H1 (cell line): ENCODE results near the gene PIP5K1B. TPM values are rescaled to one million over a fixed set of nuclear protein-coding genes. Genes with fewer than 3 reads are reported as not detected.

Experiments
- CTCF ChIA-PET: fragments of 300-600 bp; sonication (Branson Sonifier 250); formaldehyde crosslinking; loops from one replicate; lab custom pipeline; 2021; ENCODE audit not compliant: partially characterized antibody; lab: Charles Lee
- POLR2A ChIA-PET: fragments of 300-600 bp; sonication (Branson Sonifier 250); formaldehyde crosslinking; loops from one replicate; lab custom pipeline; 2021; ENCODE audit warnings: inconsistent platforms; ENCODE audit not compliant: partially characterized antibody; lab: Charles Lee
- DNase-seq, 2 experiments: peaks; one replicate each; pipeline versions ENCODE4 v3.0.0 to v3.0.0-alpha.2; 2010 to 2022; ENCODE audit warnings: low spot score in 2 of 2, low read depth in 1 of 2, mixed read lengths in 1 of 2
- FAIRE-seq: peaks from 2 replicates; lab custom pipeline; 2011; peaks lifted over from hg19 to GRCh38; lab: Jason Lieb, UNC
- H2AFZ ChIP-seq: 2 replicates; pipeline ENCODE4 v1.8.1; 2012; ENCODE audit warnings: low read length, inconsistent platforms
- H2AK5ac ChIP-seq: 2 replicates; pipeline ENCODE4 v1.6.1; 2013; ENCODE audit warnings: low read depth, low read length
- H2BK120ac ChIP-seq: replicated peaks from 2 replicates; pipeline ENCODE3; 2013; ENCODE audit warnings: low read depth, low read length, inconsistent platforms
- H2BK12ac ChIP-seq: 2 replicates; pipeline ENCODE4 v1.6.1; 2013; ENCODE audit warnings: low read depth, low read length
- H2BK15ac ChIP-seq: 2 replicates; pipeline ENCODE4 v1.6.1; 2013; ENCODE audit warnings: low read length
- H2BK20ac ChIP-seq: 2 replicates; pipeline ENCODE4 v1.6.1; 2013; ENCODE audit warnings: low read length
- H2BK5ac ChIP-seq: 2 replicates; pipeline ENCODE4 v1.6.1; 2013; ENCODE audit warnings: low read depth, low read length
- H3K14ac ChIP-seq: 2 replicates; pipeline ENCODE4 v1.6.1; 2013; ENCODE audit warnings: inconsistent platforms; ENCODE audit not compliant: insufficient read length
- H3K18ac ChIP-seq: 2 replicates; pipeline ENCODE4 v1.6.1; 2013; ENCODE audit warnings: low read length; ENCODE audit errors: extremely low read depth
- H3K23ac ChIP-seq: 2 replicates; pipeline ENCODE4 v1.6.1; 2013; ENCODE audit warnings: inconsistent platforms; ENCODE audit not compliant: insufficient read length
- H3K23me2 ChIP-seq: 2 replicates; pipeline ENCODE4 v1.6.1; 2013; ENCODE audit warnings: low read depth, low read length
- H3K27ac ChIP-seq: 2 replicates; pipeline ENCODE4 v1.6.1; 2011; ENCODE audit warnings: low read depth, low read length, inconsistent platforms
- H3K27me3 ChIP-seq, 4 experiments: replicated peaks in 1 of 4; 1 replicate in 1 of 4; 2 replicates in 3 of 4; pipeline versions ENCODE4 v1.6.1 to v1.8.1; 2011 to 2013; ENCODE audit warnings: low read length in 3 of 4, mild to moderate bottlenecking in 3 of 4, inconsistent platforms in 2 of 4, mixed read lengths in 2 of 4, moderate library complexity in 1 of 4; ENCODE audit not compliant: control insufficient read depth in 3 of 4, insufficient read depth in 3 of 4; ENCODE audit errors: extremely low read depth in 1 of 4
- H3K36me3 ChIP-seq, 4 experiments: 2 replicates each; pipeline versions ENCODE4 v1.6.1 to v1.8.1; 2011 to 2013; ENCODE audit warnings: mild to moderate bottlenecking in 4 of 4, low read length in 3 of 4, moderate library complexity in 2 of 4, control low read depth in 1 of 4, inconsistent platforms in 1 of 4; ENCODE audit not compliant: insufficient read depth in 4 of 4, control insufficient read depth in 2 of 4
- H3K4ac ChIP-seq: replicated peaks from 2 replicates; pipeline ENCODE3; 2013; ENCODE audit warnings: low read length, low read depth, mixed read lengths, inconsistent platforms; ENCODE audit not compliant: insufficient read length
- H3K4me1 ChIP-seq, 4 experiments: replicated peaks in 1 of 4; 1 replicate in 1 of 4; 2 replicates in 3 of 4; pipeline versions ENCODE4 v1.6.1 to v1.8.1; 2011 to 2013; ENCODE audit warnings: low read length in 3 of 4, inconsistent platforms in 2 of 4, mixed read lengths in 1 of 4; ENCODE audit not compliant: insufficient read depth in 4 of 4, control insufficient read depth in 3 of 4
- H3K4me2 ChIP-seq, 2 experiments: 2 replicates each; pipeline versions ENCODE4 v1.6.1 to v1.8.1; 2011 to 2013; ENCODE audit warnings: low read depth in 2 of 2, low read length in 2 of 2, control low read depth in 1 of 2, inconsistent platforms in 1 of 2, mild to moderate bottlenecking in 1 of 2; ENCODE audit not compliant: insufficient read depth in 1 of 2
- H3K4me3 ChIP-seq, 4 experiments: fragments of 200-600, 300-600 bp in 1 of 4; sonication (generic), shearing (Covaris generic), sonication (Bioruptor Twin) in 1 of 4; 2 replicates each; pipeline versions ENCODE4 v1.5.1 to v1.8.1; 2011 to 2016; ENCODE audit warnings: low read length in 4 of 4, low read depth in 3 of 4, control low read depth in 2 of 4, inconsistent platforms in 2 of 4, mild to moderate bottlenecking in 2 of 4, mixed read lengths in 1 of 4, moderate library complexity in 1 of 4; ENCODE audit not compliant: insufficient read depth in 2 of 4; ENCODE audit errors: extremely low read depth in 1 of 4
- H3K56ac ChIP-seq: replicated peaks from 2 replicates; pipeline ENCODE3; 2013; ENCODE audit warnings: low read depth, mild to moderate bottlenecking, mixed read lengths, low read length, inconsistent platforms; ENCODE audit not compliant: insufficient read length
- H3K79me1 ChIP-seq: 2 replicates; pipeline ENCODE4 v1.6.1; 2013; ENCODE audit warnings: low read depth, low read length, control low read depth
- H3K79me2 ChIP-seq, 2 experiments: 2 replicates each; pipeline versions ENCODE4 v1.6.1 to v1.8.1; 2012 to 2013; ENCODE audit warnings: low read length in 2 of 2, mild to moderate bottlenecking in 2 of 2, inconsistent platforms in 1 of 2; ENCODE audit not compliant: insufficient read depth in 2 of 2, control insufficient read depth in 1 of 2
- H3K9ac ChIP-seq, 4 experiments: replicated peaks in 1 of 4; 1 replicate in 1 of 4; 2 replicates in 3 of 4; pipeline versions ENCODE4 v1.6.1 to v1.8.1; 2011 to 2013; ENCODE audit warnings: low read depth in 3 of 4, low read length in 3 of 4, control low read depth in 2 of 4, mild to moderate bottlenecking in 2 of 4, moderate library complexity in 2 of 4, inconsistent platforms in 1 of 4; ENCODE audit errors: extremely low read depth in 1 of 4
- H3K9me3 ChIP-seq, 2 experiments: 2 replicates each; pipeline versions ENCODE4 v1.6.1 to v1.8.1; 2012 to 2013; ENCODE audit warnings: mild to moderate bottlenecking in 2 of 2, moderate library complexity in 2 of 2, control low read depth in 1 of 2, inconsistent platforms in 1 of 2, low read depth in 1 of 2, low read length in 1 of 2, mixed read lengths in 1 of 2; ENCODE audit not compliant: insufficient read depth in 2 of 2
- H4K20me1 ChIP-seq, 2 experiments: replicated peaks in 1 of 2; 2 replicates each; pipeline versions ENCODE3 to v1.8.1; 2011 to 2013; ENCODE audit warnings: inconsistent platforms in 2 of 2, low read length in 2 of 2, mild to moderate bottlenecking in 1 of 2; ENCODE audit not compliant: insufficient read depth in 2 of 2, control insufficient read depth in 1 of 2
- H4K5ac ChIP-seq: 2 replicates; pipeline ENCODE4 v1.6.1; 2013; ENCODE audit warnings: low read length, low read depth, mixed read lengths, inconsistent platforms; ENCODE audit not compliant: insufficient read length
- H4K8ac ChIP-seq: 2 replicates; pipeline ENCODE4 v1.8.0; 2013; ENCODE audit warnings: mild to moderate bottlenecking, moderate library complexity, low read length, inconsistent platforms; ENCODE audit not compliant: insufficient read depth; ENCODE audit errors: extremely low read depth
- H4K91ac ChIP-seq: replicated peaks from 2 replicates; pipeline ENCODE3; 2013; ENCODE audit warnings: low read length, mixed read lengths, inconsistent platforms; ENCODE audit not compliant: insufficient read length
- MAX ChIP-seq: IDR thresholded peaks from 2 replicates; pipeline ENCODE4 v1.6.1; 2012; ENCODE audit warnings: inconsistent platforms
- USF2 ChIP-seq: IDR thresholded peaks from 2 replicates; pipeline ENCODE4 v1.6.1; 2011; ENCODE audit warnings: low read length, improper control_type of control experiment
- WGBS, 2 experiments: shearing (Covaris generic) in 1 of 2; methylation state at CpG; one replicate each; pipeline versions ENCODE4 v1.1.6 to v1.1.7; 2013 to 2015; ENCODE audit warnings: low lambda C conversion rate in 2 of 2, mixed read lengths in 2 of 2, inconsistent platforms in 1 of 2, low coverage in 1 of 2, missing lambda C conversion rate in 1 of 2; ENCODE audit not compliant: insufficient replicate concordance in 2 of 2, insufficient coverage in 1 of 2, insufficient read length in 1 of 2; ENCODE audit errors: extremely low coverage in 1 of 2, missing lambda C conversion rate in 1 of 2; 5-methylcytosine and 5-hydroxymethylcytosine counted together
- polyA plus RNA-seq, 7 experiments: library from polyadenylated mRNA; depleted of rRNA in 3 of 7; stranded (reverse) in 5 of 7; unstranded in 2 of 7; fragments of >200 nt in 5 of 7; fragments of 200-250 nt in 2 of 7; gene quantifications; 1 replicate in 5 of 7; 2 replicates in 1 of 7; 4 replicates in 1 of 7; pipeline versions ENCODE4 v1.2.1 to v1.2.3, GENCODE V29; 2011 to 2013; ENCODE audit warnings: missing spikeins in 2 of 7, mixed read lengths in 2 of 7
- total RNA-seq: library from RNA; stranded (reverse); fragmentation: NEBNext Ultra II Directional; extraction: Animal tissue kit (Norgen Biotek cat#: 25700); gene quantifications from 2 replicates; pipeline ENCODE4 v1.2.1, GENCODE V29; 2021
- TF ChIP-seq, protein P1 (sequence below): IDR thresholded peaks from 2 replicates; pipeline ENCODE4 v1.6.1; 2012; ENCODE audit warnings: inconsistent platforms

PIP5K1B gene
- total and polyA plus RNA-seq, 2 of the 8 experiments (the other 6 are each of a cell fraction or from before 2014, with no cell fraction given) = 4.7 to 7.7 TPM

DNA sequence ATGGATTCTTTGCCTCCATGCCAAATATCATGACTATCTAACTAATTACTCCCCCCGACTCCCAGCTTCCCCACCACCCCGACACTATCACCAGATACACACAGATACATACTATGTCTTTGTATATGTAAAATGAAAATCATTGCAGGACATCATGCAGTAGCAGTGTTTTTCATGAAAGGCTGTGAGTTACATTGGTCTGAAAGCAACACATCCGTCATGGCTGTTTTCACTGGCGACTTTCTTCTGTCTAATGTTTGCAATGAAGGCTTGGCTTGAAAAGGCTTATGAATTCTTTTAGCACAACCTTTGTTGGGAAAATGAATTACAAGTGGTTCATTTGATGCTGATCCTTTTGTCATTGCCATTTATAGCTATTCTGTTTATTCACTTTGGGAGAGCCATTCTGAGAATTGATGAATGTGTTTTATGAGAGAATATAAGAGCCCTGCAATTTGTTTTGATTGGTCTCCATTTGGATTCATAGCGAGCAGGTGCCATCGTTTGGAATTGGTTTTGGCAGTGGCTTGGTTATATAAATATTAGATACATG, 103.4 kb downstream of the PIP5K1B start:
- no peaks in the 10 kb centered on the region for H3K9me3 ChIP-seq
- no peak overlapping the region for H3K18ac ChIP-seq
- no peak for FAIRE-seq

More for the DNA sequence above, 103.4 kb downstream of the PIP5K1B start:
- Histone ChIP-seq H3K4me1 (no peaks in the 10 kb centered on the region), H4K5ac (no peak overlapping the region), H3K27ac (no peak overlapping the region), H3K4ac (no peak overlapping the region), H3K79me2 (no peaks in the 10 kb centered on the region), H3K4me3 (no peak overlapping the region), H2BK12ac (no peak overlapping the region), H2AFZ (no peak overlapping the region), H3K79me1 (no peaks in the 10 kb centered on the region), H4K20me1 (no peaks in the 10 kb centered on the region), H2BK15ac (no peak overlapping the region), H2BK120ac (no peak overlapping the region), H3K23me2 (no peaks in the 10 kb centered on the region), H3K27me3 (peaks cover 0 to 3% (median 0%) of the 10 kb centered on the region in 4 experiments; a peak in 1 of 7 replicates), H3K36me3 (no peaks in the 10 kb centered on the region), H3K56ac (no peak overlapping the region), H4K8ac (no peak overlapping the region), H3K23ac (no peak overlapping the region), H2BK5ac (no peak overlapping the region), H3K14ac (no peak overlapping the region), H3K9ac (no peak overlapping the region), H2BK20ac (no peak overlapping the region), H4K91ac (no peak overlapping the region), H2AK5ac (no peak overlapping the region), H3K4me2 (no peak overlapping the region)
- POLR2A ChIA-PET = interaction anchor here (1.1 kb wide), 1 partner anchor 141 kb away, joined by 3 read pairs; no protein-coding TSS in a partner anchor
- CTCF ChIA-PET = no interaction called here
- 86% methylated on average over 6 of the region's 6 CpGs; no CpG with 5 or more reads in 1 of the 2 experiments for WGBS, 2 experiments
- TF ChIP-seq MAX (no peak), USF2 (no peak)
- TF ChIP-seq, protein P1, sequence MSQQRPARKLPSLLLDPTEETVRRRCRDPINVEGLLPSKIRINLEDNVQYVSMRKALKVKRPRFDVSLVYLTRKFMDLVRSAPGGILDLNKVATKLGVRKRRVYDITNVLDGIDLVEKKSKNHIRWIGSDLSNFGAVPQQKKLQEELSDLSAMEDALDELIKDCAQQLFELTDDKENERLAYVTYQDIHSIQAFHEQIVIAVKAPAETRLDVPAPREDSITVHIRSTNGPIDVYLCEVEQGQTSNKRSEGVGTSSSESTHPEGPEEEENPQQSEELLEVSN = no peak
- no peak for DNase-seq
